Keratinocyte (primary cell): ENCODE results near the gene IFT43.

Source experiments
- CTCF ChIP-seq, 3 experiments: IDR thresholded peaks in 1 of 3; conservative IDR thresholded peaks in 1 of 3; optimal IDR thresholded peaks in 1 of 3; 2 replicates in 2 of 3; 3 replicates in 1 of 3; pipeline versions ENCODE3 to v1.5.1; 2011; ENCODE audit warnings: low read length in 3 of 3, mild to moderate bottlenecking in 3 of 3, moderate library complexity in 2 of 3, control low read depth in 1 of 3, inconsistent platforms in 1 of 3; ENCODE audit not compliant: insufficient read depth in 2 of 3; ENCODE audit errors: extremely low read depth in 1 of 3
- EZH2 ChIP-seq: IDR thresholded peaks from one replicate; pipeline ENCODE4 v1.6.1; 2012; ENCODE audit warnings: inconsistent platforms, mild to moderate bottlenecking, low read length, moderate library complexity

- TF ChIP-seq CTCF (optimal IDR thresholded peaks at IDR 0.05 in 1 of 3, IDR thresholded peaks at IDR 0.05 in 1 of 3, conservative IDR thresholded peaks at IDR 0.05 in 1 of 3; ENCODE audit: extremely low read depth in 1 of 3, insufficient read depth in 2 of 3, low read length in 3 of 3) (no peak), EZH2 (no peak)
Observed at GRCh38 chr14:76073717-76074116, 88.2 kb downstream of the IFT43 start.
